Stimulated activated CD4-positive, alpha-beta T cell treated with anti-CD3 and anti-CD28 coated beads, Interleukin-15, amount 100 ng/mL, for 48 hours (primary cell): Measurements from ENCODE around the gene LGALS8.
"Not testable (repeated sequence)": the region's sequence is repeated elsewhere in the genome, so short reads cannot be mapped to it uniquely, and the experiment has no call there.

Experiments used
- DNase-seq, 2 donors: peaks; one replicate each; pipeline ENCODE4 v3.0.0-alpha.2; 2020; ENCODE audit warnings: low read depth in 2 of 2

LGALS8 gene

GRCh38 chr1:236540813-236541465 is 17.2 kb downstream of the LGALS8 start:
- no peak for DNase-seq

- DNase-seq: no peak
These were observed 17.9 kb downstream of the LGALS8 start for GRCh38 chr1:236541710-236542109.

- no peak for DNase-seq
These were observed 19.4 kb downstream of the LGALS8 start for GRCh38 chr1:236543065-236543669.

GRCh38 chr1:236545621-236546169 is 21.9 kb downstream of the LGALS8 start:
- DNase-seq: no peak

- DNase-seq: no peak
These were observed 24.7 kb downstream of the LGALS8 start for GRCh38 chr1:236548452-236548851.

GRCh38 chr1:236550961-236551851 is 27.4 kb downstream of the LGALS8 start:
- DNase-seq: no peak

GRCh38 chr1:236552096-236552495 is 28.3 kb downstream of the LGALS8 start:
- DNase-seq: no peak

- no peak for DNase-seq
These were observed 29.1 kb downstream of the LGALS8 start for GRCh38 chr1:236552901-236553300.

- DNase-seq: no peak
These were observed 29.6 kb downstream of the LGALS8 start for GRCh38 chr1:236553370-236553769.

GRCh38 chr1:236556606-236557005 is 32.8 kb downstream of the LGALS8 start:
- no peak for DNase-seq

GRCh38 chr1:236558081-236558480 is 34.3 kb downstream of the LGALS8 start:
- no peak for DNase-seq

- no peak for DNase-seq
These were observed 35.1 kb downstream of the LGALS8 start for GRCh38 chr1:236558846-236559245.

- DNase-seq: no peak
These were observed 36.5 kb downstream of the LGALS8 start for GRCh38 chr1:236560213-236560771.

- no peak for DNase-seq
These were observed 38.2 kb downstream of the LGALS8 start for GRCh38 chr1:236561976-236562375.

- no peak for DNase-seq
These were observed 41.7 kb downstream of the LGALS8 start for GRCh38 chr1:236565530-236565929.

- no peak for DNase-seq
These were observed 44.6 kb downstream of the LGALS8 start for GRCh38 chr1:236568285-236568894.

- no peak for DNase-seq
These were observed 51.7 kb downstream of the LGALS8 start for GRCh38 chr1:236575523-236575922.

GRCh38 chr1:236576004-236576403 is 52.2 kb downstream of the LGALS8 start:
- no peak for DNase-seq

GRCh38 chr1:236577041-236577440 is 53.3 kb downstream of the LGALS8 start:
- DNase-seq: not testable (repeated sequence)

GRCh38 chr1:236578661-236579060 is 54.9 kb downstream of the LGALS8 start:
- DNase-seq: no peak

- DNase-seq: not testable (repeated sequence)
These were observed 56.6 kb downstream of the LGALS8 start for GRCh38 chr1:236580404-236580803.

- DNase-seq: no peak
These were observed 57.7 kb downstream of the LGALS8 start for GRCh38 chr1:236581528-236581927.
